Testis (tissue), 3 donors: Measurements from ENCODE around the gene KIF4B. TPM values are rescaled to one million over a fixed set of nuclear protein-coding genes. Genes with fewer than 3 reads are reported as not detected.

Source experiments
- DNase-seq: peaks from one replicate; pipeline ENCODE4 v3.0.0-alpha.2; 2019
- H3K27ac ChIP-seq, 2 donors: fragments of 200-600 bp; sonication (generic); one replicate each; pipeline ENCODE4 v1.5.1; 2019
- H3K27me3 ChIP-seq: fragments of 200-600 bp; sonication (generic); one replicate; pipeline ENCODE4 v1.5.1; 2019
- H3K36me3 ChIP-seq: fragments of 200-600 bp; sonication (generic); one replicate; pipeline ENCODE4 v1.5.1; 2017; ENCODE audit warnings: low read depth; ENCODE audit errors: missing control alignments
- H3K4me1 ChIP-seq: fragments of 200-600 bp; sonication (generic); one replicate; pipeline ENCODE4 v1.5.1; 2019
- H3K4me3 ChIP-seq, 2 donors: fragments of 200-600 bp; sonication (generic); one replicate each; pipeline ENCODE4 v1.5.1; 2017 to 2019
- H3K9me3 ChIP-seq: fragments of 200-600 bp; sonication (generic); one replicate; pipeline ENCODE4 v1.5.1; 2017
- CTCF ChIP-seq, 3 experiments: fragments of 450-650 bp in 2 of 3; fragments of 200-600 bp in 1 of 3; sonication (generic) in 1 of 3; IDR thresholded peaks; one replicate each; pipeline ENCODE4 v1.5.1; 2016 to 2019; ENCODE audit warnings: antibody characterized with exemption in 3 of 3, mild to moderate bottlenecking in 2 of 3, moderate library complexity in 1 of 3
- POLR2A ChIP-seq: fragments of 450-650 bp; IDR thresholded peaks from one replicate; pipeline ENCODE4 v1.6.1; 2017; ENCODE audit warnings: antibody characterized with exemption, mild to moderate bottlenecking, moderate library complexity
- WGBS, 2 donors: methylation state at CpG; one replicate each; pipeline ENCODE4 v1.1.5; 2018; 5-methylcytosine and 5-hydroxymethylcytosine counted together
- intact Hi-C: fragments of 100-400 bp; cut with DNase I; formaldehyde crosslinking; loops from one replicate; pipeline ENCODE4 v1.15.1; 2023; ENCODE audit warnings: low total_unique reads
- polyA plus RNA-seq: library from polyadenylated mRNA; stranded (reverse); fragments of 350-450 nt; fragmentation: Illumina TruSeq; extraction: RNeasy Lipid Tissue Mini Kit (QIAGEN cat#74804); gene quantifications from one replicate; pipeline ENCODE4 v1.2.3, GENCODE V29; 2014; ENCODE audit warnings: low read depth, low replicate concordance; ENCODE audit not compliant: insufficient read depth
- total RNA-seq, 2 donors: library from RNA; depleted of rRNA; stranded (reverse); fragments of >200 nt; gene quantifications; one replicate each; pipeline ENCODE4 v1.2.3, GENCODE V29; 2016

Gene KIF4B
- total and polyA plus RNA-seq, 3 donors from 2014 or later, result 3.0 to 10.6 (median 6.6) TPM

DNA sequence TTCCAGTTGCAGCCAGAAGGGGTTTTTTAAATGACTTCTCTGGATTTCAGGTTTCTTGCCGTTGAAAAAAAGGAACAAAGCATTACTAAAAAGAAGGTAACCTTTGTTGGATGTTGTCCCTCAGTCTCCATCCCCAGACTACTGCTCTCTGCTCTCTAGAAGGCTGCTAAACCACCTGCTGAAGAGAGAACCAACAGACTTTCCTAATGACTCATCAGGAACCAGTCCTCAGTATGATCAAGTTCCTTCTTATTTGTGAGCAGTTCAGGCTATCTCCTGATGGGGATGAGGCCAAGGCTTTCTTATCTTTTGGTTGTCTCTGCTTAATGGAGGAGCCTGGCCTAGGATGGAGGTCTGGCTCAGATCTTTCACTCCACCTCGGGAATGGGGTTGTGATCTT lies 4.1 kb downstream of the KIF4B start:
- H3K27me3 ChIP-seq, result no peaks in the 10 kb centered on the region
- H3K27ac ChIP-seq, result no peak overlapping the region
- 64 to 70% methylated on average over 2 of the region's 2 CpGs for WGBS, 2 donors
- no peak for TF ChIP-seq POLR2A
- no peak for TF ChIP-seq CTCF (IDR thresholded peaks at IDR 0.05)
- no peaks in the 10 kb centered on the region for H3K36me3 ChIP-seq
- no peak overlapping the region for H3K4me3 ChIP-seq
- H3K4me1 ChIP-seq, result no peaks in the 10 kb centered on the region
- intact Hi-C loops, result no loop called here
- H3K9me3 ChIP-seq, result no peaks in the 10 kb centered on the region
- no peak for DNase-seq

DNA sequence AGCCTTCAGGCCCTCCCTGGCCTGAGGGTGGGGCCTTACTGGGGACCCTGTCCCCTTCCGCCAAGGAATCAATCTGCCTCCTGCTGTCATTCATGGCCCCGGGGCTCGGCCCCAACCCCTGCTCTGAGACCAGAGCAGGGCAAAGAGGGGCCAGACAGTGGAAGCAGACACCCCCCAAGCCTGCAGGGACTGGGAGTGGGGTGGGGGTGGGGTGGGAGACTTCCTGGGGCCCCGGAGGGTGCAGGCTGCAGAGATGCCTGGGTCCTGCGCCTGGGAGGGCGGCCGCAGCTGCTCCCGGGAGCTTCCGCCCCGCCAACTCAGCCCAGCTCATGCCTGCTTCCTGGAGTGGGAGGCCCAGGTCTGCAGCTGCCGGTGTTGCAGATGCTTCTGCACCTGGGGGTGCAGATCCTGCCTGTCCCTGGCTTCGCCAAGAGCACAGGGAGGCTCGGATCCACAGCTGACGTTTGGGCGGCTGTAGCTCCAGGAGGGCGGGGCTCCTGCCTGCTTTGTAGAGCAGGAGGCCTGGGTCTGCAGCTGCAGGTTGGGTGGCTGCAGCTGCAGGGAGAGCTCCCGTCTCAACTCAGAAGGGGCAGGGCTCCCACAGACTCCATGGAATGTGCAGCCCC lies 6.2 kb downstream of the KIF4B start:
- Histone ChIP-seq H3K36me3 (no peaks in the 10 kb centered on the region), H3K4me1 (no peaks in the 10 kb centered on the region), H3K27ac (no peak overlapping the region), H3K4me3 (peak overlapping the region; percentile 18 to 47), H3K27me3 (no peaks in the 10 kb centered on the region), H3K9me3 (no peaks in the 10 kb centered on the region)
- WGBS, 2 donors, result 25 to 68% methylated on average over 1 to 12 of the region's 17 CpGs
- TF ChIP-seq POLR2A (no peak), CTCF (IDR thresholded peaks at IDR 0.05) (no peak)
- DNase-seq, result no peak
- intact Hi-C loops, result no loop called here

DNA sequence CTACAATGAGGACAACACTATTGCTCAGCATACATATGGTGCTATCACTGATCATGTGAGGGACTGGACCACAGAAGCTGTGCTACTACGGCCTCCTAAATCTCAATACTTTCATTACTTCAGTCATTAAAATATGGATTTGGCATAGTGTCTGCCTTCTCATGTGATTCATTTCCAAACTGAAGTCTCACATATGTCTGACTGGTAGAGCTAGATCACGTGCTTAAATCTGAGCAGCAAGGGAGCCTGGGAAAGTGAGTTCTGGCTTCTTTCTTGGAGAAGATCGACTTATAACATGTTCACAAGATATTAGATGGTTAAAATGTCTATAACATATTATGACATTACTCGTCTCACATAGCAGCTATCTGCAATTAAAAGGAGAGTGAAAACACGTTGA lies 8.3 kb downstream of the KIF4B start:
- no peaks in the 10 kb centered on the region for H3K9me3 ChIP-seq
- no peaks in the 10 kb centered on the region for H3K4me1 ChIP-seq
- no peaks in the 10 kb centered on the region for H3K36me3 ChIP-seq
- intact Hi-C loops, result no loop called here
- DNase-seq, result no peak
- 74 to 87% methylated on average over 5 of the region's 5 CpGs for WGBS, 2 donors
- H3K27ac ChIP-seq, result no peak overlapping the region
- H3K27me3 ChIP-seq, result no peaks in the 10 kb centered on the region
- TF ChIP-seq POLR2A (no peak), CTCF (IDR thresholded peaks at IDR 0.05) (no peak)
- no peak overlapping the region for H3K4me3 ChIP-seq

DNA sequence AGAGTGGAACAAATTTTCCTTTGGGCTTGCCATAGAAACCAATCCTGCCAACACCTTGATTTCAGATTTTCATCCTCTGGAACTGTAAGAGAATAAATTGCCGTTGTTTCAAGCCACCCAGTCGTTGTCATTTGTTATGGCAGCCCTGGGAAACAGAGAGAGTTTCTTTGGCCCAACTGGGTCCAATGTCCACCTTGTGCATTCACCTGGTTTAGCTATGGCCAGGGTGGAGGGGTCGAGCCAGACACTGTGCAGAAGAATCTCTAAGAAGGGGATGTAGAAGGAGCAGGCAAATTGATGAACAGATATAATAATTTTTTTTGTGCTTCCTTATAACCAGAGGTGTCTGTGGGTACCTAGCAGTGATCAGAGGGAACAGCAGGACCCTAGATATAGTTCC lies 9.8 kb downstream of the KIF4B start:
- WGBS, 2 donors, result 78 to 91% methylated on average over 3 of the region's 3 CpGs
- Histone ChIP-seq H3K9me3 (no peaks in the 10 kb centered on the region), H3K4me3 (no peak overlapping the region), H3K27me3 (no peaks in the 10 kb centered on the region), H3K4me1 (no peaks in the 10 kb centered on the region), H3K27ac (no peak overlapping the region), H3K36me3 (no peaks in the 10 kb centered on the region)
- DNase-seq, result no peak
- no peak for TF ChIP-seq POLR2A
- no peak for TF ChIP-seq CTCF (IDR thresholded peaks at IDR 0.05)
- intact Hi-C loops, result no loop called here

DNA sequence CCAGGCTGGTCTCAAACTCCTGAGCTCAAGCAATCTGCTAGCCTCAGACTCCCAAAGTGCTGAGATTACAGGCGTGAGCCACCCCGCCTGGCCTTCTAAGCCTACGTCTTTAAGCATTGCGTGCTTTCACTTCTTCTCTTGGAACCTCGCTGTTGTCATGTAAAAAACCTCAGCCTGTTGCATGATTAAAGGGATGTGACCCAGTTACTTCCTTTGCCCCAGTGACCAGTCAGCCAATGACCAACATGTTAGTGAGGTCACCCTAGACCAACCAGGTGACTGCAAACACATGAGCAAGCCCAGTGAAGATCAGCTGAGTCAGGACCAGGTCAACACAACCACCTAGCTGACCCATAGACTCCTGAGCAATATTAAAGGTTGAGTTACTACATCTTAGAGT lies 10.5 kb downstream of the KIF4B start:
- DNase-seq, result no peak
- Histone ChIP-seq H3K9me3 (no peaks in the 10 kb centered on the region), H3K4me1 (no peaks in the 10 kb centered on the region), H3K36me3 (no peaks in the 10 kb centered on the region), H3K4me3 (no peak overlapping the region), H3K27ac (no peak overlapping the region), H3K27me3 (no peaks in the 10 kb centered on the region)
- intact Hi-C loops, result no loop called here
- WGBS, 2 donors, result 80 to 95% methylated on average over 5 of the region's 5 CpGs
- TF ChIP-seq CTCF (IDR thresholded peaks at IDR 0.05) (no peak), POLR2A (no peak)
